HL-60 (cell line): ENCODE measurements around the gene THYN1.

Source experiments
- CTCF ChIP-seq: IDR thresholded peaks from one replicate; pipeline ENCODE4 v1.5.1; 2011; ENCODE audit warnings: low read length, control low read depth, inconsistent platforms; ENCODE audit not compliant: insufficient read depth
- REST ChIP-seq: IDR thresholded peaks from 2 replicates; pipeline ENCODE4 v1.6.1; 2012; ENCODE audit warnings: low read depth; ENCODE audit not compliant: insufficient replicate concordance

GRCh38 chr11:134290646-134291045 is 37.5 kb upstream of the THYN1 start:
- no peak for TF ChIP-seq REST
- no peak for TF ChIP-seq CTCF
